Measurements from ENCODE around the gene AGPAT3.

The AGPAT3 gene

GRCh38 chr21:43848771-43849170 is 16.3 kb upstream of the AGPAT3 start:
- H3K4me3 ChIP-seq (ENCODE audit: low read depth, low read length): no peak overlapping the region
- no peak overlapping the region for H3K27ac ChIP-seq
- TF ChIP-seq, protein P1, sequence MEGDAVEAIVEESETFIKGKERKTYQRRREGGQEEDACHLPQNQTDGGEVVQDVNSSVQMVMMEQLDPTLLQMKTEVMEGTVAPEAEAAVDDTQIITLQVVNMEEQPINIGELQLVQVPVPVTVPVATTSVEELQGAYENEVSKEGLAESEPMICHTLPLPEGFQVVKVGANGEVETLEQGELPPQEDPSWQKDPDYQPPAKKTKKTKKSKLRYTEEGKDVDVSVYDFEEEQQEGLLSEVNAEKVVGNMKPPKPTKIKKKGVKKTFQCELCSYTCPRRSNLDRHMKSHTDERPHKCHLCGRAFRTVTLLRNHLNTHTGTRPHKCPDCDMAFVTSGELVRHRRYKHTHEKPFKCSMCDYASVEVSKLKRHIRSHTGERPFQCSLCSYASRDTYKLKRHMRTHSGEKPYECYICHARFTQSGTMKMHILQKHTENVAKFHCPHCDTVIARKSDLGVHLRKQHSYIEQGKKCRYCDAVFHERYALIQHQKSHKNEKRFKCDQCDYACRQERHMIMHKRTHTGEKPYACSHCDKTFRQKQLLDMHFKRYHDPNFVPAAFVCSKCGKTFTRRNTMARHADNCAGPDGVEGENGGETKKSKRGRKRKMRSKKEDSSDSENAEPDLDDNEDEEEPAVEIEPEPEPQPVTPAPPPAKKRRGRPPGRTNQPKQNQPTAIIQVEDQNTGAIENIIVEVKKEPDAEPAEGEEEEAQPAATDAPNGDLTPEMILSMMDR (IDR thresholded peaks at IDR 0.05): no peak
- H3K36me3 ChIP-seq (ENCODE audit: control insufficient read depth, insufficient read depth, low read length): no peaks in the 10 kb centered on the region
- no peaks in the 10 kb centered on the region for H3K27me3 ChIP-seq (ENCODE audit: control insufficient read depth, insufficient read depth, low read length)
- no peak overlapping the region for H2AFZ ChIP-seq
- no peak overlapping the region for H3K9ac ChIP-seq
- H3K79me2 ChIP-seq: no peaks in the 10 kb centered on the region
- H3K9me3 ChIP-seq (ENCODE audit: control insufficient read depth, low read length): no peaks in the 10 kb centered on the region
- H3K4me2 ChIP-seq (ENCODE audit: low read length): no peak overlapping the region
- H3K4me1 ChIP-seq: no peaks in the 10 kb centered on the region

GRCh38 chr21:43849532-43850299 is 15.3 kb upstream of the AGPAT3 start:
- Histone ChIP-seq H3K4me1 (no peaks in the 10 kb centered on the region), H3K36me3 (ENCODE audit: control insufficient read depth, insufficient read depth, low read length) (no peaks in the 10 kb centered on the region), H3K27me3 (ENCODE audit: control insufficient read depth, insufficient read depth, low read length) (no peaks in the 10 kb centered on the region), H2AFZ (no peak overlapping the region), H3K9ac (no peak overlapping the region), H3K4me3 (ENCODE audit: low read depth, low read length) (no peak overlapping the region), H3K27ac (no peak overlapping the region), H3K79me2 (no peaks in the 10 kb centered on the region), H3K9me3 (ENCODE audit: control insufficient read depth, low read length) (no peaks in the 10 kb centered on the region), H3K4me2 (ENCODE audit: low read length) (no peak overlapping the region)
- TF ChIP-seq, protein P1 (IDR thresholded peaks at IDR 0.05): no peak

GRCh38 chr21:43850728-43851295 is 14.2 kb upstream of the AGPAT3 start:
- Histone ChIP-seq H3K36me3 (ENCODE audit: control insufficient read depth, insufficient read depth, low read length) (no peaks in the 10 kb centered on the region), H3K4me2 (ENCODE audit: low read length) (no peak overlapping the region), H3K4me3 (ENCODE audit: low read depth, low read length) (no peak overlapping the region), H3K27ac (no peak overlapping the region), H3K79me2 (no peaks in the 10 kb centered on the region), H2AFZ (no peak overlapping the region), H3K4me1 (no peaks in the 10 kb centered on the region), H3K27me3 (ENCODE audit: control insufficient read depth, insufficient read depth, low read length) (no peaks in the 10 kb centered on the region), H3K9me3 (ENCODE audit: control insufficient read depth, low read length) (no peaks in the 10 kb centered on the region), H3K9ac (no peak overlapping the region)
- TF ChIP-seq, protein P1 (IDR thresholded peaks at IDR 0.05): no peak

DNA sequence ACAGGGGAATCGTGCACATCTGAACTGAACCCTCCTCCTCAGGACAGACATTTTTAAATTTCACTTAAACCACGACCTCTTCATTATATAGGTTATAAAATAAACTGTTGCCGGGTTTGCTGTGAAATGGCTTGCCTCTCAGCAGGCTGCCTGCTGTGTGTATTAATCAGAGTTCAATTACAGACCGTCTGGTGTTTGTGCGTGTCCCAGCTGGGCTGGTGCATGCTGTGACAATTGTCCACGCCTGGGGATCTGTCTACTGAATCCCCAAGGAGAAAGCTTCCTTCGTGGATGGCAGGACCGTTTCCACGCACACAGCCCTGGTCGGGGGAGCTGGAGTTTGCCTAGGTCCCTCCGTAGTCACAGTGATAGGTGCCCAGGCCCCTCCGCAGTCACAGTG is 13.4 kb upstream of the AGPAT3 start:
- Histone ChIP-seq H3K79me2 (no peaks in the 10 kb centered on the region), H3K4me2 (ENCODE audit: low read length) (no peak overlapping the region), H3K4me1 (no peaks in the 10 kb centered on the region), H3K4me3 (ENCODE audit: low read depth, low read length) (no peak overlapping the region), H3K9ac (no peak overlapping the region), H3K27me3 (ENCODE audit: control insufficient read depth, insufficient read depth, low read length) (no peaks in the 10 kb centered on the region), H3K9me3 (ENCODE audit: control insufficient read depth, low read length) (no peaks in the 10 kb centered on the region), H3K36me3 (ENCODE audit: control insufficient read depth, insufficient read depth, low read length) (no peaks in the 10 kb centered on the region), H3K27ac (no peak overlapping the region), H2AFZ (no peak overlapping the region)
- TF ChIP-seq, protein P1 (IDR thresholded peaks at IDR 0.05): no peak

All from parathyroid adenoma (tissue), 2 donors.